Activated naive CD8-positive, alpha-beta T cell treated with anti-CD3 and anti-CD28 coated beads, Interleukin-2, amount 50 U/mL, for 24 hours (primary cell): ENCODE measurements around the gene KLF17.
"Not testable (repeated sequence)": the region's sequence is repeated elsewhere in the genome, so short reads cannot be mapped to it uniquely, and the experiment has no call there.

Experiments used
- ATAC-seq: fragments of 150-1000 bp; cut with Tn5 transposase; one replicate; pipeline ENCODE4 v1.10.0; 2021
- DNase-seq: peaks from one replicate; pipeline ENCODE4 v3.0.0; 2021
- H3K27ac Mint-ChIP-seq: one replicate; pipeline ENCODE4 v1.8.0; 2021; ENCODE audit warnings: mild to moderate bottlenecking, mixed read lengths
- H3K27me3 Mint-ChIP-seq: one replicate; pipeline ENCODE4 v1.8.0; 2021; ENCODE audit warnings: mixed read lengths
- H3K36me3 Mint-ChIP-seq: one replicate; pipeline ENCODE4 v1.8.0; 2021; ENCODE audit warnings: low read depth, mixed read lengths
- H3K4me1 Mint-ChIP-seq: one replicate; pipeline ENCODE4 v1.8.0; 2021; ENCODE audit warnings: mixed read lengths
- H3K4me3 Mint-ChIP-seq: one replicate; pipeline ENCODE4 v1.8.0; 2021; ENCODE audit warnings: mild to moderate bottlenecking, moderate library complexity, mixed read lengths
- H3K9me3 Mint-ChIP-seq: one replicate; pipeline ENCODE4 v1.8.0; 2021; ENCODE audit warnings: mixed read lengths

KLF17 gene

DNA sequence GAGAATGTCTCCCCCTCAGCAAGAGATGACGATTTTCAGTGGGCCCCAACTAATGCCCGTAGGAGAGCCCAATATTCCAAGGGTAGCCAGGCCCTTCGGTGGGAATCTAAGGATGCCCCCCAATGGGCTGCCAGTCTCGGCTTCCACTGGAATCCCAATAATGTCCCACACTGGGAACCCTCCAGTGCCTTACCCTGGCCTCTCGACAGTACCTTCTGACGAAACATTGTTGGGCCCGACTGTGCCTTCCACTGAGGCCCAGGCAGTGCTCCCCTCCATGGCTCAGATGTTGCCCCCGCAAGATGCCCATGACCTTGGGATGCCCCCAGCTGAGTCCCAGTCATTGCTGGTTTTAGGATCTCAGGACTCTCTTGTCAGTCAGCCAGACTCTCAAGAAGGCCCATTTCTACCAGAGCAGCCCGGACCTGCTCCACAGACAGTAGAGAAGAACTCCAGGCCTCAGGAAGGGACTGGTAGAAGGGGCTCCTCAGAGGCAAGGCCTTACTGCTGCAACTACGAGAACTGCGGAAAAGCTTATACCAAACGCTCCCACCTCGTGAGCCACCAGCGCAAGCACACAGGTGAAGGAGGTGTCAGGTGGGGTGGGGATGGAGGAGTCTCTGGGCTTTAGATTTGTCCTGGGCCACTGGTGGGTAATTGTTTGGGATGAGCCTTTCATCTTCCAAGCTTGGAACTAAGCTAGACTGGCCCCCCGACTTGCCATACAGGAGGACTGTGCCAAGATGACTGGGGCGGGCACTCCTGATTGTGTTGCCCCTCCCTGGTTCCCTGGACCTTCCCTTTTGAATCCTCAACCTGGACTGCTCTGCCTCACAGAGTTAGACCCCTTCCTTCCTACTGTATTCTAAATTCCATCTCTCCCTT lies 11.2 kb downstream of the KLF17 start:
- H3K4me1 Mint-ChIP-seq: no peaks in the 10 kb centered on the region
- peaks cover 19% of the 10 kb centered on the region for H3K27me3 Mint-ChIP-seq
- DNase-seq (no peak), ATAC-seq (no peak)
- no peak overlapping the region for H3K27ac Mint-ChIP-seq
- no peaks in the 10 kb centered on the region for H3K9me3 Mint-ChIP-seq
- H3K36me3 Mint-ChIP-seq: no peaks in the 10 kb centered on the region
- H3K4me3 Mint-ChIP-seq: no peak overlapping the region

- ATAC-seq (no peak), DNase-seq (no peak)
- H3K36me3 Mint-ChIP-seq: no peaks in the 10 kb centered on the region
- no peaks in the 10 kb centered on the region for H3K9me3 Mint-ChIP-seq
- H3K27ac Mint-ChIP-seq: no peak overlapping the region
- H3K4me1 Mint-ChIP-seq: no peaks in the 10 kb centered on the region
- no peak overlapping the region for H3K4me3 Mint-ChIP-seq
- peaks cover 11% of the 10 kb centered on the region for H3K27me3 Mint-ChIP-seq
These were observed 12.8 kb downstream of the KLF17 start for GRCh38 chr1:44131411-44131810.

DNA sequence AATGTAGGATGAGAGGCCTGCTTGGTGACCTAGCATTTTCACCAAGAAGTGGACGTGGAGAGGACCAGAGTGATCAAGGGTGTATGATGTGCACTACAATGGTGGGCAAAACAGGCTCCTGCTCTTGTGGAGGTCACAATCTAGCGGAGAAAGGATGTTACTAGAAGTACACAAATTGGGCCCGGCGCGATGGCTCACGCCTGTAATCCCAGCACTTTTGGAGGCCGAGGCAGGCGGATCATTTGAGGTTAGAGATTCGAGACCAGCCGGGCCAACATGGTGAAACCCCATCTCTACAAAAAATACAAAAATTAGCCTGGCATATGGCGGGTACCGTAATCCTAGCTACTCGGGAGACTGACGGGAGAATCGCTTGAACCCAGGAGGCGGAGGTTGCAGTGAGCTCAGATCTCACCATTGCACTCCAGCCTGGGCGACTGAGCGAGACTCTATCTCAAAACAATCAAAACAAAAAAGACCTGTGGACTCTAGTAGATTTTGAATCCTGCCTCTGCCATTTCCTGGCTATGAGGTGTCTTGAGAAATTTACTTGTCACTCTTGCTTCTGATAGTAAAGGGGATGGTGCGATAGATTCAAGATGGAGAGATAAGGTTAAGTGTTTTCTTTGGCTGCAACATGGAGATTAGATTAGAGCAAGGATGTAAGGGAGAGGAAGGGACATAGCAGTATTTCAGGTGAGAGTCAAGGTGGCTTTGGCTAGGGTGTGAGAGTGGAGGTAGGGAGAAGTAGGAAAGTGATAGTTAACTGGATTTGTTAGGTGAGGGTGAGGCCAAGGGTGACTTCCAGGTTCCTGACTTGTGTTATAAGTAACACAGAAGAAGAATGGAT lies 15.7 kb downstream of the KLF17 start:
- ATAC-seq (no peak), DNase-seq (no peak)
- Mint-ChIP-seq H3K27ac (no peak overlapping the region), H3K36me3 (no peaks in the 10 kb centered on the region), H3K4me3 (no peak overlapping the region), H3K27me3 (peaks cover 9% of the 10 kb centered on the region), H3K4me1 (no peaks in the 10 kb centered on the region), H3K9me3 (no peaks in the 10 kb centered on the region)

DNA sequence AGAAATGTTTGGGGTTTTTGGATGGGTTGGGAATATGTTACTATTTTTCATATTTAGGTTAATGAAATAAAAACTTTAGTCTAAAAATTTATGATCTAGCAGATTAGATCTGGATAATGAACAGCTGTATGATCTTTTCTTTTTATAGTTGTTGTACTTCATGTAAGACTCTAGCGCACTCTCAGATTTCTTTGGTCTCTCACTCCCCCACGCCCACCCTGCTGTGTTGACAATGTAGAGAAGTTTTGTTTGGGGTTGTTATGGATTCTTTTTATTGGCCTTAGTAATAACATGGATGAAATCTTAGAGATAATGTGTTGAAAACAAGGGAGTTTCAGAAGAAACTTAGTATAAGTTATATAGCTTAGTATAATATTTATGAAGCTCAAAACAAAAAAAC lies 17.3 kb downstream of the KLF17 start:
- H3K4me3 Mint-ChIP-seq: no peak overlapping the region
- no peak for DNase-seq

DNA sequence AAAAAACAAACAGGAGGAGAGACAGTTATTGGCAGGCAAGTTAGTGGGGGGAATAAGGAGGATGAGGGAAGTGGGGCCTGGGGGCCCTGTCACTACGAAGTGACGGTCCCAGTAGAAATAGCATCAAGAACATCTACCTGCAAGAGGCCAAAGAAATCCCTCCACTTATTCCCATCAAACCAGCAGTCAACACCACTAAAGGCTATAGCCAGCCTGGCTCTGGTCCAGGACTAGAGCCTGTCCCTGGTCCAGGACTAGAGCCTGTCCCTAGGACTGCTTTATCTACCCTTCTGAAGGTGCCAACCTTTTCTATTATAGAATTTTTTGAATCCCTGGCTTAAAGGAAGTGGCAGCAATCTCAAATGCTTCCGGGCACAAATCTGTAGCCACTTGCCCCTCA lies 19.6 kb downstream of the KLF17 start:
- Mint-ChIP-seq H3K9me3 (no peaks in the 10 kb centered on the region), H3K36me3 (no peaks in the 10 kb centered on the region), H3K4me1 (no peaks in the 10 kb centered on the region), H3K4me3 (no peak overlapping the region), H3K27me3 (peaks cover 6% of the 10 kb centered on the region), H3K27ac (no peak overlapping the region)
- ATAC-seq (no peak), DNase-seq (no peak)

More for the DNA sequence above, 17.3 kb downstream of the KLF17 start:
- Mint-ChIP-seq H3K9me3 (no peaks in the 10 kb centered on the region), H3K27me3 (peaks cover 7% of the 10 kb centered on the region), H3K36me3 (no peaks in the 10 kb centered on the region), H3K27ac (no peak overlapping the region), H3K4me1 (no peaks in the 10 kb centered on the region)
- ATAC-seq: no peak

DNA sequence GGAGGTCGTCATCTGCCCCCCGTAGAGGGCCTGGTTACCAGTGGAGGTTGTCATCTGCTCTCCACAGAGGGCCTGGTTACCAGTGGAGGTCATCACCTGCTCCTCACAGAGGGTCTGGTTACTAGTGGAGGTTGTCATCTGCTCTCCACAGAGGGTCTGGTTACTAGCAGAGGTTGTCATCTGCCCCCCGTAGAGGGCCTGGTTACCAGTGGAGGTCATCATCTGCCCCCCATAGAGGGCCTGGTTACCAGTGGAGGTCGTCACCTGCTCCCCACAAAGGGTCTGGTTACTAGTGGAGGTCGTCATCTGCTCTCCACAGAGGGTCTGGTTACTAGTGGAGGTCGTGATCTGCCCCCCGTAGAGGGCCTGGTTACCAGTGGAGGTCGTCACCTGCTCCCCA lies 20.9 kb downstream of the KLF17 start:
- not testable (repeated sequence) for H3K27me3 Mint-ChIP-seq, H3K36me3 Mint-ChIP-seq, H3K4me1 Mint-ChIP-seq, ATAC-seq, H3K9me3 Mint-ChIP-seq, DNase-seq, H3K27ac Mint-ChIP-seq, H3K4me3 Mint-ChIP-seq

- Mint-ChIP-seq H3K4me3 (no peak within 1 kb of the TSS), H3K27ac (no peak within 1 kb of the TSS), H3K9me3 (peaks cover 19% of the 10 kb centered on the region), H3K27me3 (peaks cover 6% of the 10 kb centered on the region), H3K4me1 (no peaks in the 10 kb centered on the region), H3K36me3 (peaks cover 2% of the 10 kb centered on the region)
- ATAC-seq (no peak), DNase-seq (no peak)
These were observed 22.9 kb downstream of the KLF17 start, which contains the start of gene KLF18 for GRCh38 chr1:44141531-44141930. Gene KLF18, minus strand, starts transcription at chr1:44141631. Its CDS starts 0 bp downstream, at chr1:44141631.

DNA sequence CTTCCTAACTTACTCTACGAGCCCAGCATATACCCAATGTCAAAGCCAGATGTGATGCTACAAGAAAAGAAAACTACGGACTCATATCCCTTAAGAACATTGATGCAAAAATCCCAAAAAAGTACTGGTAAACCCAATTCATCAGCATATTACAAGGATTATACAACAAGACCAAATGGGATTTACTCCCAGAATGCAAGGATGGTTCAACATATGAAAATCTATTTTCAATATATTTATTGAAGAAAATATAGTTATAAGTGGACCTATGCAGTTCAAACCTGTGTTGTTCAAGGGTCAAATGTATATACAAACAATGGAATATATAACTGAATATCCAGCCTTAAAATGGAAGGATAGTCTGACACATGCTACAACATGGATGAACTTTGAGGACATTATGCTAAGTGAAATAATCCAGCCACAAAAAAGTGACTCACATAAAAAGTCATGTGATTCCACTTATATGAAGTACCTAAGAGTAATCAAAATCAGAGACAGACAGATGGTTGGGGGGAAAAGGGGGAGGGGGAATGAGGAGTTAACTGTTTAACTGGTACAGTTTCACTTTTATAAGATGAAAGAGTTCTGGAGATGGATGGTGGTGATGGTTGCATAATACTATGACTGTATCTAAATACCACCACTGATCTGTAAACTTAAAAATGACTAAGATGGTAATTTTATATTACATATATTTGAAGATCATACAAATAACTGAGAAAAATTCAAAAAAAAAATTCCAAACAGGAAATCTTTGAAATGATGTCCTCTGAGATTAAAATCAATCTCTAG lies 26.5 kb downstream of the KLF17 start:
- DNase-seq: no peak
- no peak overlapping the region for H3K4me3 Mint-ChIP-seq
- peaks cover 2% of the 10 kb centered on the region for H3K36me3 Mint-ChIP-seq
- no peak overlapping the region for H3K27ac Mint-ChIP-seq
- H3K9me3 Mint-ChIP-seq: peaks cover 23% of the 10 kb centered on the region
- no peaks in the 10 kb centered on the region for H3K4me1 Mint-ChIP-seq
- peaks cover 5% of the 10 kb centered on the region for H3K27me3 Mint-ChIP-seq
- no peak for ATAC-seq

GRCh38 chr1:44146536-44147361 lies 28.1 kb downstream of the KLF17 start:
- peaks cover 11% of the 10 kb centered on the region for H3K4me1 Mint-ChIP-seq
- H3K27ac Mint-ChIP-seq: no peak overlapping the region
- DNase-seq (no peak), ATAC-seq (no peak)
- H3K36me3 Mint-ChIP-seq: peaks cover 2% of the 10 kb centered on the region
- H3K9me3 Mint-ChIP-seq: peaks cover 23% of the 10 kb centered on the region
- H3K27me3 Mint-ChIP-seq: peaks cover 5% of the 10 kb centered on the region
- H3K4me3 Mint-ChIP-seq: no peak overlapping the region

- Mint-ChIP-seq H3K4me1 (peaks cover 17% of the 10 kb centered on the region), H3K27me3 (peaks cover 5% of the 10 kb centered on the region), H3K36me3 (peaks cover 2% of the 10 kb centered on the region), H3K4me3 (no peak overlapping the region), H3K27ac (no peak overlapping the region), H3K9me3 (peaks cover 23% of the 10 kb centered on the region)
- no peak for DNase-seq
- ATAC-seq: no peak
These were observed 29.0 kb downstream of the KLF17 start for GRCh38 chr1:44147582-44147981.

- ATAC-seq: peak; percentile 77
- no peak overlapping the region for H3K4me3 Mint-ChIP-seq
- H3K4me1 Mint-ChIP-seq: peaks cover 18% of the 10 kb centered on the region
- peaks cover 6% of the 10 kb centered on the region for H3K9me3 Mint-ChIP-seq
- H3K27me3 Mint-ChIP-seq: peaks cover 3% of the 10 kb centered on the region
- no peak for DNase-seq
- no peaks in the 10 kb centered on the region for H3K36me3 Mint-ChIP-seq
- no peak overlapping the region for H3K27ac Mint-ChIP-seq
These were observed 32.7 kb downstream of the KLF17 start for GRCh38 chr1:44151332-44151731.

DNA sequence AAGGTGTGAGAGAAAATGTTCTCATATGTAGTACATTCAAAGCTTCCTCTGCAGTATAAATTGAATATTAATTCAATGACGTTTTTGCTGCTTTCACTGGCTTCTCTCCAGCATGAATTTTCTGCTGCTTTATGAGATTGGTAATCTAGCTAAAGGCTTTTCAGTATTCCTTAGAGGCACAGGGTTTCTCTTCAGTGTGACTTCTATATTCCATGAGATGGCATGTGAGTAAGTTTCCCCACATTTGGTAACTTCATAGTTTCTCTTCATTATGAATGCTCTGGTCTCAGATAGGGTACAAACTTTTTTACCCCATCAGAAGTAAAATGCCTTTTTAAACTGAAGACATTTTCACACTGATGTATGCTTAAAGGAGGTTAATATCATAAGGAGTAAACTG lies 33.2 kb downstream of the KLF17 start:
- DNase-seq (no peak), ATAC-seq (peak; percentile 43)
- Mint-ChIP-seq H3K27ac (no peak overlapping the region), H3K9me3 (peaks cover 1% of the 10 kb centered on the region), H3K4me1 (peaks cover 18% of the 10 kb centered on the region), H3K36me3 (no peaks in the 10 kb centered on the region), H3K27me3 (peaks cover 3% of the 10 kb centered on the region), H3K4me3 (no peak overlapping the region)

DNA sequence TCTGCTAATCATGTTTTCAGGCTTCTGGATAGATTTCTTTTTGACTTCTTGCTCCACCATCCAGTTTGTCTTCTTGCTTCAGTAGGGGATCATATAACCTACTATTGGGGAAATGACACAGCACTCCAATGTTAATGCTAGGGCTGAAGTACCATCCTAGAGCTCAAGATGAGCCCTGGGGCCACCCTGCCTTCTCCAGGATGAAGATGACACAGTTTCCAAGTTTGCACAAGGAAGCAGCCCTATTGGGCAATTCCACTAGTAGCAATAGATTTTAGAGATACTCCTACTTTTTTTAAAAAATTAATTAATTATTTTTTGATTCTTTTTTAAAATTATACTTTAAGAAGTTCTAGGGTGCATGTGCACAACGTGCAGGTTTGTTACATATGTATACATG lies 34.1 kb downstream of the KLF17 start:
- Mint-ChIP-seq H3K4me1 (peaks cover 18% of the 10 kb centered on the region), H3K36me3 (no peaks in the 10 kb centered on the region), H3K4me3 (no peak overlapping the region), H3K27ac (no peak overlapping the region), H3K27me3 (peaks cover 3% of the 10 kb centered on the region), H3K9me3 (no peaks in the 10 kb centered on the region)
- DNase-seq (no peak), ATAC-seq (no peak)

GRCh38 chr1:44154049-44154448 lies 35.4 kb downstream of the KLF17 start:
- Mint-ChIP-seq H3K27me3 (peaks cover 3% of the 10 kb centered on the region), H3K4me3 (no peak overlapping the region), H3K9me3 (no peaks in the 10 kb centered on the region), H3K4me1 (peaks cover 18% of the 10 kb centered on the region), H3K36me3 (no peaks in the 10 kb centered on the region), H3K27ac (no peak overlapping the region)
- DNase-seq (no peak), ATAC-seq (no peak)
